ENCODE results near the gene CD79B. TPM values are rescaled to one million over a fixed set of nuclear protein-coding genes. Genes with fewer than 3 reads are reported as not detected.

CD79B gene
- total RNA-seq, 1 donor from 2014 or later: 706 TPM

GRCh38 chr17:63930951-63931575, 1.1 kb downstream of the CD79B start:
- TF ChIP-seq CTCF (IDR thresholded peaks at IDR 0.05): no peak
- H3K4me1 Mint-ChIP-seq: peaks cover 89% of the 10 kb centered on the region
- H3K27me3 Mint-ChIP-seq: no peaks in the 10 kb centered on the region
- H3K27ac Mint-ChIP-seq: peak overlapping the region; percentile 96
- H3K36me3 Mint-ChIP-seq (ENCODE audit: low read depth): peaks cover 46% of the 10 kb centered on the region
- H3K9me3 Mint-ChIP-seq: no peaks in the 10 kb centered on the region
- peak overlapping the region; percentile 98 for H3K4me3 Mint-ChIP-seq
- ChIA-PET CTCF (interaction anchor here (0.6 to 8.9 kb wide), 7 partner anchors 12 to 94 kb away, joined by 3 to 146 read pairs (median 8); partner anchors contain the start of genes GH1 and ICAM2), POLR2A (interaction anchor here (0.7 to 19.1 kb wide), 8 partner anchors 11 to 1278 kb away, joined by 3 to 837 read pairs (median 28); partner anchors contain the start of genes GH1 and ICAM2)
- DNase-seq: peak; percentile 67
- peak; percentile 45 for ATAC-seq (ENCODE audit: low read depth)
- intact Hi-C loops (cut with micrococcal nuclease): no loop called here

GRCh38 chr17:63929860-63930766, 2.0 kb downstream of the CD79B start:
- Mint-ChIP-seq H3K27me3 (no peaks in the 10 kb centered on the region), H3K9me3 (no peaks in the 10 kb centered on the region), H3K36me3 (ENCODE audit: low read depth) (peaks cover 46% of the 10 kb centered on the region), H3K4me1 (peaks cover 89% of the 10 kb centered on the region), H3K27ac (peak overlapping the region; percentile 96), H3K4me3 (peak overlapping the region; percentile 98)
- DNase-seq: no peak
- intact Hi-C loops (cut with micrococcal nuclease): no loop called here
- ChIA-PET POLR2A (interaction anchor here (0.6 to 19.1 kb wide), 9 partner anchors 12 to 1458 kb away, joined by 3 to 837 read pairs (median 28); partner anchors contain the start of genes GH1 and ICAM2), CTCF (interaction anchor here (1.2 to 8.9 kb wide), 5 partner anchors 11 to 95 kb away, joined by 3 to 146 read pairs (median 8); partner anchors contain the start of genes GH1 and ICAM2)
- no peak for TF ChIP-seq CTCF (IDR thresholded peaks at IDR 0.05)
- no peak for ATAC-seq (ENCODE audit: low read depth)

- Mint-ChIP-seq H3K36me3 (ENCODE audit: low read depth) (peaks cover 46% of the 10 kb centered on the region), H3K4me1 (peaks cover 88% of the 10 kb centered on the region), H3K9me3 (no peaks in the 10 kb centered on the region), H3K27ac (peak overlapping the region; percentile 96), H3K4me3 (peak overlapping the region; percentile 98), H3K27me3 (no peaks in the 10 kb centered on the region)
- no peak for TF ChIP-seq CTCF (IDR thresholded peaks at IDR 0.05)
- POLR2A ChIA-PET: interaction anchor here (0.7 to 19.1 kb wide), 8 partner anchors 11 to 217 kb away, joined by 3 to 837 read pairs (median 6); partner anchors contain the start of genes GH1 and ICAM2
- ATAC-seq (ENCODE audit: low read depth): no peak
- intact Hi-C loops (cut with micrococcal nuclease): no loop called here
- no peak for DNase-seq
- CTCF ChIA-PET: interaction anchor here (0.9 to 8.9 kb wide), 4 partner anchors 10 to 96 kb away, joined by 3 to 146 read pairs (median 44); partner anchors contain the start of gene GH1
Observed at GRCh38 chr17:63928966-63929695, 3.0 kb downstream of the CD79B start.

- POLR2A ChIA-PET: interaction anchor here (0.6 to 19.1 kb wide), 15 partner anchors 9 to 230 kb away, joined by 3 to 837 read pairs (median 4); partner anchors contain the start of genes GH1 and ICAM2
- Mint-ChIP-seq H3K36me3 (ENCODE audit: low read depth) (peaks cover 46% of the 10 kb centered on the region), H3K27ac (peak overlapping the region; percentile 96), H3K4me1 (peaks cover 87% of the 10 kb centered on the region), H3K4me3 (peak overlapping the region; percentile 98), H3K9me3 (no peaks in the 10 kb centered on the region), H3K27me3 (no peaks in the 10 kb centered on the region)
- DNase-seq (no peak), ATAC-seq (ENCODE audit: low read depth) (no peak)
- intact Hi-C loops (cut with micrococcal nuclease): no loop called here
- CTCF ChIA-PET: interaction anchor here (0.8 to 8.9 kb wide), 5 partner anchors 9 to 97 kb away, joined by 3 to 146 read pairs (median 8); partner anchors contain the start of gene GH1
- no peak for TF ChIP-seq CTCF (IDR thresholded peaks at IDR 0.05)
Observed at GRCh38 chr17:63928172-63928666, 3.9 kb downstream of the CD79B start.
